VCaP (cell line): ENCODE data around the gene AMOTL1.
A peak's percentile ranks its signal among the peaks of the same experiment; 100 is the strongest.

Source experiments
- H3K27ac ChIP-seq: fragments of 450-650 bp; 2 replicates; pipeline ENCODE4 v1.5.1; 2017
- CTCF ChIP-seq: fragments of 450-650 bp; conservative IDR thresholded peaks from 2 replicates; pipeline ENCODE4 v1.5.1; 2017; ENCODE audit warnings: mild to moderate bottlenecking, moderate library complexity

AMOTL1 gene

DNA sequence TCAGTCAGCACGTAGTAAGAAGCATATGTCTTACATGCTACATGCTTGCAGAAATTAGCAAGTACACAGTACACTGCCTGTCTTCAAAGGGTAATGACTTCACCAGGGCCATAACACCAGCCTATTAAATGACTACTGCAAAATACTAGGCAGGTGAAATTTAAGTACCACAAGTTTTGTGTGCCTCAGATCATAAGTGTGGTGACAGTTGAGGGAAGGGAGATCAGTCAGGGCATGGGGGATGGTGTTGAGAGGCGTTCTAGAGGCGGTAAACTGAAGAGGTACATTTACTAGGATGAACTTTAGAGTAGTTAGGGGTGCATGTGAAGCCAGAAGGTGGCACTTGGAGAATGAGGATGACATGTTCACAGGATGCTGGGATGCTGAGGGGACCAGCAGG lies 22.0 kb downstream of the AMOTL1 start:
- TF ChIP-seq CTCF: no peak
- no peak overlapping the region; the same call in 1 of the 2 replicates for H3K27ac ChIP-seq

DNA sequence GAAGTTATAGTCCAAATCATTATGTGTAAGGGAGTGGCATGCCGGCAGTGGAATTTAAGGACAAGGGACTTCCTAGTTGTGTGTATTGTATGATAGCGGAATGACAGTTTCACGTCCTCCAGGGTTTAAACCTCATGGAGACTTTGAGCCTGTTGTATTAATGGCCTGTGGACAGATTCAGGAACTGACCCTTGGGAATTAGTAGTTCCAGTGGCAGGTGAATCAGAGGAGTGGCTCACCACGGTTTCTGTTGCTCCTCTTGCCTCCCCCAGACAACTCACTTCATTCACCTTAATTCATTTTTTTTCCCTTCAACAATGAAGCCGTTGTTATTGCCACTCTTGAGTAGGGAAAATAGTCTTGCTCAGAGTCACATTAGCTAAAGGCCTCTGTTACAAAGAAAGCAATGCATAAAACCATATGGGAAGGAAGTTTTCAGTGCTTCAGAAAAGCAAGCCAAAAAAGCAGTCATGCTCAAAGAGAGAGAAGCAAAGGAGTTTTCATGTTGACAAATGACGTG lies 22.6 kb downstream of the AMOTL1 start:
- H3K27ac ChIP-seq: peak overlapping the region; percentile 31; the same call in 1 of the 2 replicates
- no peak for TF ChIP-seq CTCF

DNA sequence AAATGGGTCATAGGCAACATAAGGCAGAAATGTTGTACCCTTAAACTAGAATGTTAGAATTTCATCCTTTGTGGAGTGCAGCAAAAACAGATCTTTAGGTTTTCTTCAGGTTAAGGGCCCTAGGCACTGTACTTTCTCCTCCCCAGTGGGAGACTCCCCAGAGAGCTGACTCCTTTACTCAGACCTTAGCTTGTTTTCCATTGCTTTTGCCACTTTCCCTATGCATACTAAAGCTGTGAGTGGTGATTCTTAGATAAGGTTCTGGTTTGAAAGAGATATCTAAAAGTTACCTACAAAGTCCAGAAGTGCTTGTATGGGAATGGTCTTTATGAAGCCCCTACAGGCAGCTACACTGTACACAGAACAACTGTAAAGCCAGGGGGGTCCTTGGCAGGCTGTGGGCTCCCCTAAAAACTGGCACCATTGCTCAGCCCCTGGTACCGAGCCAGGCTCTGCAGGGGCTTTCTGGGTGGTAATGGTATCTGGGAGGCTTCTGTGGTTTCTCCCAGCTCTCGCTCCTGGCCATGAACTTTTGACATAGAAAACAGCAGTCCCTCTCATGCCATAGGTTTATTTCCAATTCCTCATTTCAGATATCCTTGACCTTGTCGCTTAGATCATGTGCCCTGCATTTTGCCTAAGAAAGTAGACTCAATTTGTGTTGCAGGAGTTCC lies 23.2 kb downstream of the AMOTL1 start:
- no peak for TF ChIP-seq CTCF
- peak overlapping the region; percentile 31; the same call in 1 of the 2 replicates for H3K27ac ChIP-seq

- H3K27ac ChIP-seq: peak overlapping the region; percentile 92; the same call in 1 of the 2 replicates
Observed at GRCh38 chr11:94791942-94792341, 23.8 kb downstream of the AMOTL1 start.

GRCh38 chr11:94792451-94792850 lies 24.3 kb downstream of the AMOTL1 start:
- TF ChIP-seq CTCF: no peak
- peak overlapping the region; percentile 92 for H3K27ac ChIP-seq

GRCh38 chr11:94793002-94793401 lies 24.8 kb downstream of the AMOTL1 start:
- H3K27ac ChIP-seq: peak overlapping the region; percentile 92
- TF ChIP-seq CTCF: no peak

GRCh38 chr11:94793822-94794221 lies 25.7 kb downstream of the AMOTL1 start:
- TF ChIP-seq CTCF: no peak
- H3K27ac ChIP-seq: peak overlapping the region; percentile 92
